NCI-H226 (cell line): Measurements from ENCODE around the gene GRB7.
"Not testable (repeated sequence)": the region's sequence is repeated elsewhere in the genome, so short reads cannot be mapped to it uniquely, and the experiment has no call there.

Experiments
- DNase-seq: peaks from one replicate; pipeline ENCODE4 v3.0.0-alpha.2; 2015

Gene GRB7

GRCh38 chr17:39737760-39738567 is at the start of gene GRB7:
TSS of gene GRB7 (plus strand) at chr17:39737938. CDS start at chr17:39742302, 4,364 bp downstream.
- peak; percentile 75 for DNase-seq

- no peak for DNase-seq
Observed at GRCh38 chr17:39688475-39688835, 49.3 kb upstream of the GRB7 start.

- no peak for DNase-seq
Observed at GRCh38 chr17:39688945-39689344, 48.8 kb upstream of the GRB7 start.

- no peak for DNase-seq
Observed at GRCh38 chr17:39694593-39694992, 43.1 kb upstream of the GRB7 start.

- no peak for DNase-seq
Observed at GRCh38 chr17:39695089-39695474, 42.7 kb upstream of the GRB7 start.

- DNase-seq: no peak
Observed at GRCh38 chr17:39696731-39697130, 41.0 kb upstream of the GRB7 start.

GRCh38 chr17:39697961-39698360 is 39.8 kb upstream of the GRB7 start:
- no peak for DNase-seq

GRCh38 chr17:39699157-39699817 is 38.5 kb upstream of the GRB7 start:
- not testable (repeated sequence) for DNase-seq

- DNase-seq: peak; percentile 87
Observed at GRCh38 chr17:39699818-39700147, 38.0 kb upstream of the GRB7 start, which contains the start of gene ERBB2. TSS of gene ERBB2 (plus strand) at chr17:39700064. CDS start at chr17:39700239, 175 bp downstream.

GRCh38 chr17:39700148-39700987 is 37.4 kb upstream of the GRB7 start:
- DNase-seq: no peak

GRCh38 chr17:39701012-39701783 is 36.5 kb upstream of the GRB7 start:
- DNase-seq: no peak

- no peak for DNase-seq
Observed at GRCh38 chr17:39701784-39702422, 35.8 kb upstream of the GRB7 start.

- DNase-seq: no peak
Observed at GRCh38 chr17:39702901-39703893, 34.5 kb upstream of the GRB7 start.

- no peak for DNase-seq
Observed at GRCh38 chr17:39703913-39704312, 33.8 kb upstream of the GRB7 start.

- no peak for DNase-seq
Observed at GRCh38 chr17:39704821-39705551, 32.8 kb upstream of the GRB7 start.

- no peak for DNase-seq
Observed at GRCh38 chr17:39705786-39706348, 31.9 kb upstream of the GRB7 start.

GRCh38 chr17:39706383-39706782 is 31.4 kb upstream of the GRB7 start:
- DNase-seq: no peak

- DNase-seq: no peak
Observed at GRCh38 chr17:39706921-39707337, 30.8 kb upstream of the GRB7 start.

GRCh38 chr17:39709319-39709997 is 28.3 kb upstream of the GRB7 start:
- DNase-seq: no peak
